ENCODE measurements around the gene PLGLB1. TPM values are rescaled to one million over a fixed set of nuclear protein-coding genes. Genes with fewer than 3 reads are reported as not detected.
"Not testable (repeated sequence)": the region's sequence is repeated elsewhere in the genome, so short reads cannot be mapped to it uniquely, and the experiment has no call there.

Gene PLGLB1
- total and polyA plus RNA-seq, 2 of the 4 experiments (the other 2 are of a cell fraction) = 0.18 to 0.26 TPM

GRCh38 chr2:87057606-87058005, 36.0 kb upstream of the PLGLB1 start:
- H3K36me3 ChIP-seq (ENCODE audit: control insufficient read depth, insufficient read depth, low read length); H3K27me3 ChIP-seq (ENCODE audit: control insufficient read depth, insufficient read depth, low read length); BruUV-seq (replicated peaks); H3K18ac ChIP-seq (ENCODE audit: low read depth, low read length); H3K9ac ChIP-seq (ENCODE audit: low read depth, low read length); DNase-seq; H3K23ac ChIP-seq (ENCODE audit: low read depth, low read length); ATAC-seq (ENCODE audit: low read depth); H2AFZ ChIP-seq (replicated peaks; ENCODE audit: low read length, poor library complexity); H3K14ac ChIP-seq (replicated peaks; ENCODE audit: low read depth, low read length); H2BK20ac ChIP-seq (ENCODE audit: low read depth, low read length); H2BK120ac ChIP-seq (ENCODE audit: low read depth, low read length); H4K5ac ChIP-seq (ENCODE audit: low read depth, low read length); dilution Hi-C loops (cut with HindIII; ENCODE audit: low sequenced_read_pairs, unreplicated experiment); H4K91ac ChIP-seq (ENCODE audit: insufficient read depth, low read depth, low read length); H3K56ac ChIP-seq (ENCODE audit: extremely low read depth, insufficient read depth, low read length); POLR2A ChIA-PET (ENCODE audit: unreplicated experiment); H3K9me3 ChIP-seq (ENCODE audit: control insufficient read depth, insufficient read depth, low read length); H3K4ac ChIP-seq (ENCODE audit: low read depth, low read length); H3K4me1 ChIP-seq (ENCODE audit: control insufficient read depth, insufficient read depth, low read length); H2AK5ac ChIP-seq (ENCODE audit: low read depth, low read length); H3K27ac ChIP-seq (ENCODE audit: insufficient read depth, low read length); intact Hi-C loops (cut with micrococcal nuclease); in situ Hi-C loops (cut with MboI; ENCODE audit: low sequenced_read_pairs); H2BK15ac ChIP-seq (ENCODE audit: low read depth, low read length); H3K4me2 ChIP-seq (ENCODE audit: low read depth, low read length); CTCF ChIA-PET; H3K79me1 ChIP-seq (ENCODE audit: low read depth in 1 of 2, low read length in 2 of 2); H4K8ac ChIP-seq (ENCODE audit: low read depth in 2 of 2, low read length in 2 of 2); H3K9me1 ChIP-seq (ENCODE audit: insufficient read depth, low read length); H4K20me1 ChIP-seq (ENCODE audit: insufficient read depth, low read length); H2BK5ac ChIP-seq (ENCODE audit: low read depth, low read length, poor library complexity, severe bottlenecking); H2AK9ac ChIP-seq (replicated peaks; ENCODE audit: low read depth, low read length, poor library complexity); H3K4me3 ChIP-seq (ENCODE audit: insufficient read depth, low read depth, low read length): not testable (repeated sequence)
- no CpG with 5 or more reads among the region's 4 CpGs for WGBS, 2 experiments (ENCODE audit: extremely low coverage in 2 of 2, insufficient read length in 1 of 2)

GRCh38 chr2:87056843-87057242, 35.2 kb upstream of the PLGLB1 start:
- DNase-seq; H2BK20ac ChIP-seq (ENCODE audit: low read depth, low read length); H3K4ac ChIP-seq (ENCODE audit: low read depth, low read length); H3K23ac ChIP-seq (ENCODE audit: low read depth, low read length); H3K4me1 ChIP-seq (ENCODE audit: control insufficient read depth, insufficient read depth, low read length); BruUV-seq (replicated peaks); intact Hi-C loops (cut with micrococcal nuclease); H2AFZ ChIP-seq (replicated peaks; ENCODE audit: low read length, poor library complexity); H3K9me3 ChIP-seq (ENCODE audit: control insufficient read depth, insufficient read depth, low read length); ATAC-seq (ENCODE audit: low read depth); H2BK120ac ChIP-seq (ENCODE audit: low read depth, low read length); POLR2A ChIA-PET (ENCODE audit: unreplicated experiment); H2AK9ac ChIP-seq (replicated peaks; ENCODE audit: low read depth, low read length, poor library complexity); H3K4me3 ChIP-seq (ENCODE audit: insufficient read depth, low read depth, low read length); H3K79me1 ChIP-seq (ENCODE audit: low read depth in 1 of 2, low read length in 2 of 2); H3K18ac ChIP-seq (ENCODE audit: low read depth, low read length); H2BK5ac ChIP-seq (ENCODE audit: low read depth, low read length, poor library complexity, severe bottlenecking); H2AK5ac ChIP-seq (ENCODE audit: low read depth, low read length); H3K14ac ChIP-seq (replicated peaks; ENCODE audit: low read depth, low read length); H4K8ac ChIP-seq (ENCODE audit: low read depth in 2 of 2, low read length in 2 of 2); H3K4me2 ChIP-seq (ENCODE audit: low read depth, low read length); H3K56ac ChIP-seq (ENCODE audit: extremely low read depth, insufficient read depth, low read length); H4K20me1 ChIP-seq (ENCODE audit: insufficient read depth, low read length); H3K27me3 ChIP-seq (ENCODE audit: control insufficient read depth, insufficient read depth, low read length); H3K27ac ChIP-seq (ENCODE audit: insufficient read depth, low read length); in situ Hi-C loops (cut with MboI; ENCODE audit: low sequenced_read_pairs); H2BK15ac ChIP-seq (ENCODE audit: low read depth, low read length); H3K36me3 ChIP-seq (ENCODE audit: control insufficient read depth, insufficient read depth, low read length); H3K9ac ChIP-seq (ENCODE audit: low read depth, low read length); H4K5ac ChIP-seq (ENCODE audit: low read depth, low read length); CTCF ChIA-PET; H4K91ac ChIP-seq (ENCODE audit: insufficient read depth, low read depth, low read length); H3K9me1 ChIP-seq (ENCODE audit: insufficient read depth, low read length); dilution Hi-C loops (cut with HindIII; ENCODE audit: low sequenced_read_pairs, unreplicated experiment): not testable (repeated sequence)

Measured in IMR-90 (cell line).